AG09319 (cell line): Measurements from ENCODE around the gene TUNAR.
"Not testable (repeated sequence)": the region's sequence is repeated elsewhere in the genome, so short reads cannot be mapped to it uniquely, and the experiment has no call there.

Experiments
- DNase-seq: peaks from one replicate; pipeline ENCODE4 v3.0.0-alpha.2; 2010; ENCODE audit warnings: low read depth; ENCODE audit errors: extremely low read depth
- TF ChIP-seq, protein P1 (sequence below): IDR thresholded peaks from 2 replicates; pipeline ENCODE4 v1.5.1; 2011; ENCODE audit warnings: low read depth, mild to moderate bottlenecking, inconsistent platforms, low read length, moderate library complexity

TUNAR gene

DNA sequence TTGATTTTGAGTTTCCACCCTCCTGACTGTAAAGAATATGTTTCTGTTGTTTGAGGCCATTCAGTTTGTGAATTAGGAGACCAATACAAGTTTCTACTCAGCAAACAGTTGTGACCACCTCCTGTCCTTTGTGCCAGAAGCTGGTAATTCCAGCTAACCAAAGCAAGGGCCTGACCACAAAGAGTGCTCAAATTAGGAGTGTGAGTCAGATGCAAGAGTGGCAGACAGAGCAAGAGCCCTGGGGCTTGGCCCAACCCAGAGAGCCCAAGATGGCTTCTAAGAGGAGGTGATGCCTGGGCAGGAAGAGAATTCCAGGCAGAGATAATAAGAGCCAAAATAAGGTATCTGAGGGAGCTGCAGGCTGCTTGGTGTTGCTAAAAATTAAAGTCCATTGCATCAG, 84.8 kb downstream of the TUNAR start:
- no peak for DNase-seq
- TF ChIP-seq, protein P1, sequence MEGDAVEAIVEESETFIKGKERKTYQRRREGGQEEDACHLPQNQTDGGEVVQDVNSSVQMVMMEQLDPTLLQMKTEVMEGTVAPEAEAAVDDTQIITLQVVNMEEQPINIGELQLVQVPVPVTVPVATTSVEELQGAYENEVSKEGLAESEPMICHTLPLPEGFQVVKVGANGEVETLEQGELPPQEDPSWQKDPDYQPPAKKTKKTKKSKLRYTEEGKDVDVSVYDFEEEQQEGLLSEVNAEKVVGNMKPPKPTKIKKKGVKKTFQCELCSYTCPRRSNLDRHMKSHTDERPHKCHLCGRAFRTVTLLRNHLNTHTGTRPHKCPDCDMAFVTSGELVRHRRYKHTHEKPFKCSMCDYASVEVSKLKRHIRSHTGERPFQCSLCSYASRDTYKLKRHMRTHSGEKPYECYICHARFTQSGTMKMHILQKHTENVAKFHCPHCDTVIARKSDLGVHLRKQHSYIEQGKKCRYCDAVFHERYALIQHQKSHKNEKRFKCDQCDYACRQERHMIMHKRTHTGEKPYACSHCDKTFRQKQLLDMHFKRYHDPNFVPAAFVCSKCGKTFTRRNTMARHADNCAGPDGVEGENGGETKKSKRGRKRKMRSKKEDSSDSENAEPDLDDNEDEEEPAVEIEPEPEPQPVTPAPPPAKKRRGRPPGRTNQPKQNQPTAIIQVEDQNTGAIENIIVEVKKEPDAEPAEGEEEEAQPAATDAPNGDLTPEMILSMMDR = no peak

DNA sequence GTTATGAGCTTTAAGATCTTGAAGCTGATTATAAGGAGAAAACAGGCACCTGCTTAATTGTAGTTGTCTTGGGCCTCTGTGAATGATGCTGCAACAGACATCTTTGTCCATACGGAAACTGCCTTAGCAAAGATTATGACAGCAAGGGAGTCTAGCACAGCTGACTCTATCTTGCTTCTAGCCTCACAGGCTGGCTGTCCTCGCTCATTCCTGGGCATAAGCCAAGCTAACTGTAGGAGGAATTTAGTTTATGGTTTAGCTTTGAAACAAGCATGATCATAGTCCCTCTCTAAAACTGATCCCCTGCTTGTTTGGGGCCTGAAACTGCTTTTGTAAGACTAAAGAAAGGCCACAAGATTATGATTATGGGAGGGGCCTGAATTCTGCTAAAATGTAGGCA, 88.3 kb downstream of the TUNAR start:
- DNase-seq = no peak
- TF ChIP-seq, protein P1 = no peak

DNA sequence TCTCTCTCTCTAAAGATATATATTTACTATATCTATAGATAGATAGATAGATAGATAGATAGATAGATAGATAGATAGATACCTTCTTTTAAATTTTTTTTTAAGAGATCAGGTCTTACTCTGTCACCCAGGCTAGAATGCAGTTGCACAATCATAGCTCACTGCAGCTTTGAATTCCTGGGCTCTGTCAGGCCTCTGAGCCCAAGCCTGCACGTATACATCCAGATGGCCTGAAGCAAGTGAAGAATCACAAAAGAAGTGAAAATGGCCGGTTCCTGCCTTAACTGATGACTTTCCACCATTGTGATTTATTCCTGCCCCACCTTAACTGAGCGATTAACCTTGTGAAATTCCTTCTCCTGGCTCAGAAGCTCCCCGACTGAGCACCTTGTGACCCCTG, 91.4 kb downstream of the TUNAR start:
- DNase-seq = not testable (repeated sequence)
